Vagina (tissue), 2 donors: ENCODE data around the gene ST3GAL6. TPM values are rescaled to one million over a fixed set of nuclear protein-coding genes. Genes with fewer than 3 reads are reported as not detected.

Source experiments
- DNase-seq, 2 donors: peaks; one replicate each; pipeline ENCODE4 v3.0.0-alpha.2; 2017; ENCODE audit errors: extremely low spot score in 2 of 2
- H3K27ac ChIP-seq: fragments of 200-600 bp; sonication (generic); one replicate; pipeline ENCODE4 v1.5.1; 2019
- H3K27me3 ChIP-seq: fragments of 200-600 bp; sonication (generic); one replicate; pipeline ENCODE4 v1.5.1; 2019
- H3K36me3 ChIP-seq, 2 donors: fragments of 200-600 bp; sonication (generic); one replicate each; pipeline ENCODE4 v1.5.1; 2017 to 2019
- H3K4me1 ChIP-seq: fragments of 200-600 bp; sonication (generic); one replicate; pipeline ENCODE4 v1.5.1; 2019
- H3K4me3 ChIP-seq, 2 donors: fragments of 200-600 bp; sonication (generic); 1 replicate in 1 of 2; 2 replicates in 1 of 2; pipeline ENCODE4 v1.5.1; 2016 to 2019
- H3K9me3 ChIP-seq: fragments of 200-600 bp; sonication (generic); one replicate; pipeline ENCODE4 v1.5.1; 2019
- POLR2A ChIP-seq, 2 donors: fragments of 450-650 bp; IDR thresholded peaks; one replicate each; pipeline ENCODE4 v1.6.1; 2017; ENCODE audit warnings: antibody characterized with exemption in 2 of 2, mild to moderate bottlenecking in 2 of 2, moderate library complexity in 2 of 2
- POLR2AphosphoS5 ChIP-seq, 2 donors: sonication (generic); formaldehyde crosslinking; IDR thresholded peaks; one replicate each; pipeline ENCODE4 v1.9.0; 2017; ENCODE audit warnings: antibody characterized with exemption in 2 of 2, mild to moderate bottlenecking in 2 of 2, low read depth in 1 of 2; ENCODE audit not compliant: insufficient read depth in 1 of 2
- intact Hi-C: fragments of 100-400 bp; cut with DNase I; formaldehyde crosslinking; loops from one replicate; pipeline ENCODE4 v1.15.1; 2023
- total RNA-seq: library from RNA; depleted of rRNA; stranded (reverse); fragments of >200 nt; gene quantifications from one replicate; pipeline ENCODE4 v1.2.3, GENCODE V29; 2016
- TF ChIP-seq, protein P1 (sequence below), 3 experiments: fragments of 450-650 bp in 2 of 3; fragments of 200-600 bp in 1 of 3; sonication (generic) in 1 of 3; IDR thresholded peaks; one replicate each; pipeline ENCODE4 v1.5.1; 2017 to 2019; ENCODE audit warnings: antibody characterized with exemption in 3 of 3, mild to moderate bottlenecking in 2 of 3, moderate library complexity in 2 of 3

ST3GAL6 gene
- total RNA-seq, 1 donor from 2014 or later: 1.7 TPM

DNA sequence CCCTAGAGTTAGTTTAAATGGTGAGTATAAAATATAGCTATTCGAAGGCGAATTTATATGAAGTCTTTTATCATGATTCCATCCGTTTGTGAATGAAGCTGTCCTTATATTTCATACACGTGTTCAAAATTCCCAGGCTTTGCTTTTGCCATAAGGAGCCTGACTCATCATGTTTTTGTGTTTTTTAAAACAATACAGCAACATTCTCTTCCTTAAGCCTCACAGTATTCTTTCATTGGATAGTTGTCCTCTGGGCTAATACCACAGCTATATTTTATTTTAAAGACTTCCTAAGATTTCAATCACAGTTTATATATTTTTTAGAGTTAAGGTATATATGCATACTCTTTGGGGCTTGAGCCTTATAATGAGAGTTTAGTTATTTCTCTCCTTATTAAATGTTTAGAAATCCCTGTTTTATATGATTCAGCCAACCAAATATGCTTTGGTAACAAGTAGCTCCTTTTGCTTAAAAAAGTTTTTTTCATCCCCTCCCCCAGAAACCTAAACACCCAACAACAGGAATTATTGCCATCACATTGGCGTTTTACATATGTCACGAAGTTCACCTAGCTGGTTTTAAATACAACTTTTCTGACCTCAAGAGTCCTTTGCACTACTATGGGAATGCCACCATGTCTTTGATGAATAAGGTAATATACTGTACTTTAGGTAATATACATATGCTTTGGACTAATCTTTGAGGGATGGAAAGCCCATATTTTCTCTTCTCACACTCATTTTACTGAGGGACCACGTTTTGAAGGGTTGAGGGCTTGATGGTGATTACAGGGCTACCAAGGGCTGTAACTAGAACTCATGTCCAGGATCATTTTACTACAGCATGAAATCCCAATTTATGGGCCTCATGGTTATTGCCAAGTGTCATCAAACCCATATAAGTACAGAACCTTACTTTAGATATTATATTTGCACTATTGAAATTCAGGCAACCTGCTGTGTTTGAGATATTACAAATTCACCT lies 28.5 kb downstream of the ST3GAL6 start:
- Histone ChIP-seq H3K4me1 (no peaks in the 10 kb centered on the region), H3K27ac (no peak overlapping the region), H3K9me3 (no peaks in the 10 kb centered on the region), H3K4me3 (no peak overlapping the region), H3K27me3 (no peaks in the 10 kb centered on the region), H3K36me3 (peaks cover 0 to 8% of the 10 kb centered on the region in 2 donors)
- DNase-seq: no peak
- TF ChIP-seq, protein P1, sequence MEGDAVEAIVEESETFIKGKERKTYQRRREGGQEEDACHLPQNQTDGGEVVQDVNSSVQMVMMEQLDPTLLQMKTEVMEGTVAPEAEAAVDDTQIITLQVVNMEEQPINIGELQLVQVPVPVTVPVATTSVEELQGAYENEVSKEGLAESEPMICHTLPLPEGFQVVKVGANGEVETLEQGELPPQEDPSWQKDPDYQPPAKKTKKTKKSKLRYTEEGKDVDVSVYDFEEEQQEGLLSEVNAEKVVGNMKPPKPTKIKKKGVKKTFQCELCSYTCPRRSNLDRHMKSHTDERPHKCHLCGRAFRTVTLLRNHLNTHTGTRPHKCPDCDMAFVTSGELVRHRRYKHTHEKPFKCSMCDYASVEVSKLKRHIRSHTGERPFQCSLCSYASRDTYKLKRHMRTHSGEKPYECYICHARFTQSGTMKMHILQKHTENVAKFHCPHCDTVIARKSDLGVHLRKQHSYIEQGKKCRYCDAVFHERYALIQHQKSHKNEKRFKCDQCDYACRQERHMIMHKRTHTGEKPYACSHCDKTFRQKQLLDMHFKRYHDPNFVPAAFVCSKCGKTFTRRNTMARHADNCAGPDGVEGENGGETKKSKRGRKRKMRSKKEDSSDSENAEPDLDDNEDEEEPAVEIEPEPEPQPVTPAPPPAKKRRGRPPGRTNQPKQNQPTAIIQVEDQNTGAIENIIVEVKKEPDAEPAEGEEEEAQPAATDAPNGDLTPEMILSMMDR (IDR thresholded peaks at IDR 0.05): no peak
- TF ChIP-seq POLR2AphosphoS5 (IDR thresholded peaks at IDR 0.05; ENCODE audit: insufficient read depth in 1 of 2, low read depth in 1 of 2) (no peak), POLR2A (IDR thresholded peaks at IDR 0.05) (no peak)
- intact Hi-C loops: no loop called here

DNA sequence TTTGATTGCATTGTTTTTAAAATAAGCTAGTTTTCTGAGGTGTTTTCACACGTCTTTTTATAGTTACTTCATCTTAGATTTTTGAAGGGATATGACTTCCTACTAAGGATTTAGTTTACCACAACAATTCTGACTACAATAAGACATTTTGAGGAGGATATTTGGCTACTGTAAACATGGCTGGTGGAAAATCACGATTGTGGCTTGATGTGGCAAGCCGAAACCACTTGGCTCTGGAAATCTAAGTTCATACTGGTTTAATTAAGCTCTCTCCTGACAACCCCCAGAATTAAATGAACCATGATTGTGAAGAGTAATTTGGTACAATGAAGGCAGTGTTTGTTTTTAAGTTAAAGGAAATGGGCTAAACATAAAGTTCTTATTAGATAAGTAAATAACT lies 30.8 kb downstream of the ST3GAL6 start:
- intact Hi-C loops: no loop called here
- H3K4me3 ChIP-seq: no peak overlapping the region
- no peaks in the 10 kb centered on the region for H3K27me3 ChIP-seq

DNA sequence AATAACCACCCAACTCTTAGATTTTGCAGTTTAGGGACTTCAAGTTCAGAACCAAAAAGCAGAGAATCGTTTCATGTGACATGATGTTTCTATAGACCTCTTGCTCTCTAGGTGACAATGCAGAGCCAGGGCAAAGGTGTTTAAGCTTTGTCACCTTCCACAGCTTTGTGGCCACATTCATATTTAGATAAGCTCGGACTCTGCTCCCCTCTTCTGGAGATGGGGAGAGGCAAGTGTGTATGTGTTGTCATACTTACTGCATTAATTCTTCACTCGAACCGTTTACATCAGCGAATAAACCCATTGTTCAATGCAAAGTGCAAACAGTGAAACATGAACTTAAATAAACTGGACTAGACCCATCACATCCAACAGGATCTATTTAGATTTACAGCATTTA lies 33.2 kb downstream of the ST3GAL6 start:
- Histone ChIP-seq H3K4me1 (no peaks in the 10 kb centered on the region), H3K27me3 (no peaks in the 10 kb centered on the region), H3K27ac (no peak overlapping the region), H3K36me3 (peaks cover 0 to 8% of the 10 kb centered on the region in 2 donors), H3K4me3 (no peak overlapping the region), H3K9me3 (no peaks in the 10 kb centered on the region)
- TF ChIP-seq POLR2A (IDR thresholded peaks at IDR 0.05): no peak
- no peak for TF ChIP-seq POLR2AphosphoS5 (IDR thresholded peaks at IDR 0.05; ENCODE audit: insufficient read depth in 1 of 2, low read depth in 1 of 2)
- TF ChIP-seq, protein P1 (IDR thresholded peaks at IDR 0.05): no peak
- intact Hi-C loops: no loop called here
- no peak for DNase-seq

More for the DNA sequence above, 30.8 kb downstream of the ST3GAL6 start:
- H3K4me1 ChIP-seq: no peaks in the 10 kb centered on the region
- no peak for DNase-seq
- TF ChIP-seq POLR2A (IDR thresholded peaks at IDR 0.05): no peak
- no peak for TF ChIP-seq POLR2AphosphoS5 (IDR thresholded peaks at IDR 0.05; ENCODE audit: insufficient read depth in 1 of 2, low read depth in 1 of 2)
- TF ChIP-seq, protein P1 (IDR thresholded peaks at IDR 0.05): no peak
- H3K27ac ChIP-seq: no peak overlapping the region
- no peaks in the 10 kb centered on the region for H3K9me3 ChIP-seq
- H3K36me3 ChIP-seq: peaks cover 0 to 8% of the 10 kb centered on the region in 2 donors

DNA sequence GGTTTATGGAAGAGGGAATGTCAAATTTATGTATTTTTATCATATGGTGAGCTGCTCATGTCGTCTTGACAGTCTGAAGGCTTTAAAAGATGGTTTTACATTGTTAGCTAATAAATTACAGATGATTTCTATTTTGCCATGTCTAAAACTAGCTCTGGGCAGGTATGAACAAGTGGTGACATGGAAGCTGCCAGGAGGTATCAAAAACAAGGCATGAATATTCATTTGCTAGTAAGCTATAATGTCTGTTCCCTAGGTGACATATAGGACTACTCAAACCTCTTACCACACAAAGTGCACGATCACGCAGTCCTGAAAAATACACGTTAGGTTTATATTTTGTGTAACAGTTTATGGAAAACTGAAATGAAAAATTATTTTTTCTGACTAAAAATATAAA lies 34.8 kb downstream of the ST3GAL6 start:
- Histone ChIP-seq H3K4me1 (no peaks in the 10 kb centered on the region), H3K27me3 (no peaks in the 10 kb centered on the region), H3K27ac (no peak overlapping the region), H3K36me3 (peaks cover 0 to 8% of the 10 kb centered on the region in 2 donors), H3K4me3 (no peak overlapping the region), H3K9me3 (no peaks in the 10 kb centered on the region)
- no peak for TF ChIP-seq POLR2AphosphoS5 (IDR thresholded peaks at IDR 0.05; ENCODE audit: insufficient read depth in 1 of 2, low read depth in 1 of 2)
- no peak for TF ChIP-seq POLR2A (IDR thresholded peaks at IDR 0.05)
- TF ChIP-seq, protein P1 (IDR thresholded peaks at IDR 0.05): no peak
- intact Hi-C loops: no loop called here
- no peak for DNase-seq

DNA sequence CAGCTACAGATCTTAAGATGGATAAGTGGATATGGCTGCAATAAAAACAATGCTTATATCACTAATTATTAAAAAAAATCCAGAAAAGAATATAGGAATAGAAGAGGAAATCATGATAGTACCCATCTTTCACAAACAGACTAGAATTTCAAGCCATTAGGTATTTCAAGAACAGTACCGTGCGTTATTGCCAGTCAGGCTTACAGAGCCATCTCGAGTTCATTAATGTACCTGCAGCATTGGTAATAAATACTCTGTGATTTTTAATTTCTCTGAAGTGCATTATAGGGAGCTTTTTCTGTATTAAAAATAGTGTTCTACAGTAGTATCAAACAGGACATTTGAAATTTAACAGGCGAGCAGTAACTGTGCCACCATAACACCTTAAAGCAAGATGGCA lies 35.7 kb downstream of the ST3GAL6 start:
- intact Hi-C loops: no loop called here
- no peaks in the 10 kb centered on the region for H3K4me1 ChIP-seq
- H3K9me3 ChIP-seq: no peaks in the 10 kb centered on the region
- no peaks in the 10 kb centered on the region for H3K27me3 ChIP-seq
- H3K27ac ChIP-seq: no peak overlapping the region
- no peak overlapping the region for H3K4me3 ChIP-seq
- TF ChIP-seq, protein P1 (IDR thresholded peaks at IDR 0.05): no peak
- TF ChIP-seq POLR2AphosphoS5 (IDR thresholded peaks at IDR 0.05; ENCODE audit: insufficient read depth in 1 of 2, low read depth in 1 of 2) (no peak), POLR2A (IDR thresholded peaks at IDR 0.05) (no peak)
- H3K36me3 ChIP-seq: peaks cover 0 to 8% of the 10 kb centered on the region in 2 donors
- no peak for DNase-seq
